Neuronal stem cell (in vitro differentiated cells): Measurements from ENCODE around the gene POMT2.

ENCODE experiments used
- DNase-seq: peaks from one replicate; pipeline ENCODE4 v3.0.0-alpha.2; 2013; ENCODE audit warnings: low spot score
- H2AFZ ChIP-seq: one replicate; pipeline ENCODE4 v1.6.1; 2013; ENCODE audit warnings: mild to moderate bottlenecking, low read length, inconsistent platforms
- H2AK5ac ChIP-seq: 2 replicates; pipeline ENCODE4 v1.6.1; 2013; ENCODE audit warnings: low read depth, mild to moderate bottlenecking, inconsistent platforms, low read length, moderate library complexity, mixed read lengths
- H2BK120ac ChIP-seq: 2 replicates; pipeline ENCODE4 v1.6.1; 2013; ENCODE audit warnings: low read depth, mild to moderate bottlenecking, inconsistent platforms, low read length, moderate library complexity, mixed read lengths
- H2BK12ac ChIP-seq: one replicate; pipeline ENCODE4 v1.6.1; 2013; ENCODE audit warnings: low read length, inconsistent platforms
- H2BK15ac ChIP-seq: 2 replicates; pipeline ENCODE4 v1.6.1; 2013; ENCODE audit warnings: mild to moderate bottlenecking, low read length, inconsistent platforms, mixed read lengths
- H2BK5ac ChIP-seq: one replicate; pipeline ENCODE4 v1.6.1; 2013; ENCODE audit warnings: inconsistent platforms, mild to moderate bottlenecking, low read length, moderate library complexity
- H3K14ac ChIP-seq: one replicate; pipeline ENCODE4 v1.6.1; 2013; ENCODE audit warnings: low read length, inconsistent platforms
- H3K18ac ChIP-seq: 2 replicates; pipeline ENCODE4 v1.6.1; 2013; ENCODE audit warnings: low read length, inconsistent platforms
- H3K23ac ChIP-seq: 2 replicates; pipeline ENCODE4 v1.6.1; 2013; ENCODE audit warnings: low read depth, mild to moderate bottlenecking, mixed read lengths, low read length, inconsistent platforms; ENCODE audit not compliant: poor library complexity
- H3K27ac ChIP-seq: replicated peaks from 3 replicates; pipeline ENCODE4 v1.5.1; 2013; ENCODE audit warnings: low read length, inconsistent platforms
- H3K27me3 ChIP-seq, 3 experiments: 2 replicates each; pipeline ENCODE4 v1.6.1; 2013; ENCODE audit warnings: low read length in 3 of 3, mild to moderate bottlenecking in 2 of 3, inconsistent platforms in 1 of 3, low read depth in 1 of 3, mixed read lengths in 1 of 3, moderate library complexity in 1 of 3; ENCODE audit not compliant: control insufficient read depth in 3 of 3, insufficient read depth in 3 of 3
- H3K36me3 ChIP-seq, 2 donors: replicated peaks in 1 of 2; 2 replicates each; pipeline ENCODE4 v1.6.1; 2013; ENCODE audit warnings: low read length in 2 of 2; ENCODE audit not compliant: control insufficient read depth in 2 of 2, insufficient read depth in 2 of 2
- H3K4ac ChIP-seq: 2 replicates; pipeline ENCODE4 v1.6.1; 2013; ENCODE audit warnings: inconsistent platforms, mild to moderate bottlenecking, low read length, moderate library complexity
- H3K4me1 ChIP-seq, 2 donors: 1 replicate in 1 of 2; 2 replicates in 1 of 2; pipeline ENCODE4 v1.6.1; 2013; ENCODE audit warnings: low read length in 2 of 2, low read depth in 1 of 2; ENCODE audit not compliant: control insufficient read depth in 2 of 2, insufficient read depth in 1 of 2
- H3K4me2 ChIP-seq: one replicate; pipeline ENCODE4 v1.6.1; 2013; ENCODE audit warnings: mild to moderate bottlenecking, low read length, inconsistent platforms; ENCODE audit not compliant: insufficient read depth, poor library complexity, severe bottlenecking
- H3K4me3 ChIP-seq, 2 donors: 2 replicates each; pipeline ENCODE4 v1.5.1; 2013; ENCODE audit warnings: low read length in 2 of 2, mild to moderate bottlenecking in 2 of 2, inconsistent platforms in 1 of 2, moderate library complexity in 1 of 2
- H3K79me1 ChIP-seq: one replicate; pipeline ENCODE4 v1.6.1; 2013; ENCODE audit warnings: low read depth, mild to moderate bottlenecking, inconsistent platforms, low read length, moderate library complexity
- H3K9ac ChIP-seq: one replicate; pipeline ENCODE4 v1.6.1; 2013; ENCODE audit warnings: mild to moderate bottlenecking, low read depth, low read length, inconsistent platforms; ENCODE audit not compliant: poor library complexity
- H3K9me3 ChIP-seq, 2 donors: replicated peaks in 1 of 2; 2 replicates each; pipeline versions ENCODE3 to v1.6.1; 2013; ENCODE audit warnings: low read length in 2 of 2, mild to moderate bottlenecking in 2 of 2, inconsistent platforms in 1 of 2, low read depth in 1 of 2, mixed read lengths in 1 of 2, moderate library complexity in 1 of 2; ENCODE audit not compliant: control insufficient read depth in 2 of 2, insufficient read depth in 1 of 2
- H4K8ac ChIP-seq: one replicate; pipeline ENCODE4 v1.6.1; 2013; ENCODE audit warnings: low read depth, mild to moderate bottlenecking, inconsistent platforms, low read length, moderate library complexity
- H4K91ac ChIP-seq: one replicate; pipeline ENCODE4 v1.6.1; 2013; ENCODE audit warnings: low read length, low read depth, mild to moderate bottlenecking, inconsistent platforms; ENCODE audit not compliant: poor library complexity
- WGBS, 2 donors: extraction: QIAGEN DNeasy Blood & Tissue Kit; methylation state at CpG; one replicate each; pipeline ENCODE4 v1.1.7; 2013; ENCODE audit warnings: missing lambda C conversion rate in 2 of 2, mixed read lengths in 1 of 2; ENCODE audit not compliant: insufficient read length in 2 of 2, insufficient replicate concordance in 1 of 2; ENCODE audit errors: extremely low coverage in 2 of 2; 5-methylcytosine and 5-hydroxymethylcytosine counted together

POMT2 gene

DNA sequence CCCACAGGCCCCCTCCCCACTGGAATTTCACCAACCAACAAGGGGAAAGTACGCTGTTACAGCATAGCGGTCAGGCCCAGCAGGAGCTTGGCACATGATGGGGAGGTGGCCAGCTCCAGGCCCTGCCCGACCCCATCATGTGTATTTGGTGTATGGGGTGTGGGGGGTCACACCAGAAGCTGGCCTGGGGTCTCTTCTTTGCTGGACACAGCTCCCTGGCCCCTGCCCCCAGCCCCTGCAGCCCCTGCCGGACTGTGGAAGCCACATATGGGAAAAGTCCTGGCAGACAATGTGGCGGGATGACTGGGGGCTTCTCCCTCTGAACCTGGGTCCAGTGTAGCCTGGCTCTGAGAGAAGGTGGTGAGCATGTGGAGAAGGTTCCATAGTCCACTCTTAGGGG lies 62.1 kb downstream of the POMT2 start:
- H3K9ac ChIP-seq: no peak overlapping the region
- H3K27ac ChIP-seq: no peak overlapping the region
- H4K91ac ChIP-seq: no peak overlapping the region
- H3K4ac ChIP-seq: no peak overlapping the region
- H3K18ac ChIP-seq: no peak overlapping the region
- no peaks in the 10 kb centered on the region for H3K4me1 ChIP-seq
- no peak overlapping the region for H3K23ac ChIP-seq
- H3K9me3 ChIP-seq: no peaks in the 10 kb centered on the region
- H2AK5ac ChIP-seq: no peak overlapping the region
- no peak overlapping the region for H2BK15ac ChIP-seq
- peak overlapping the region; percentile 26 for H2BK5ac ChIP-seq
- H2BK120ac ChIP-seq: no peak overlapping the region
- DNase-seq: no peak
- H4K8ac ChIP-seq: no peak overlapping the region
- WGBS, 2 donors: no CpG with 5 or more reads among the region's 5 CpGs
- no peak overlapping the region for H2BK12ac ChIP-seq
- H3K27me3 ChIP-seq: peaks cover 0 to 45% (median 0%) of the 10 kb centered on the region in 3 experiments
- H3K4me2 ChIP-seq: no peak overlapping the region
- no peak overlapping the region for H2AFZ ChIP-seq
- H3K14ac ChIP-seq: no peak overlapping the region
- peaks cover 2% of the 10 kb centered on the region for H3K79me1 ChIP-seq
- no peaks in the 10 kb centered on the region for H3K36me3 ChIP-seq
- H3K4me3 ChIP-seq: no peak overlapping the region

DNA sequence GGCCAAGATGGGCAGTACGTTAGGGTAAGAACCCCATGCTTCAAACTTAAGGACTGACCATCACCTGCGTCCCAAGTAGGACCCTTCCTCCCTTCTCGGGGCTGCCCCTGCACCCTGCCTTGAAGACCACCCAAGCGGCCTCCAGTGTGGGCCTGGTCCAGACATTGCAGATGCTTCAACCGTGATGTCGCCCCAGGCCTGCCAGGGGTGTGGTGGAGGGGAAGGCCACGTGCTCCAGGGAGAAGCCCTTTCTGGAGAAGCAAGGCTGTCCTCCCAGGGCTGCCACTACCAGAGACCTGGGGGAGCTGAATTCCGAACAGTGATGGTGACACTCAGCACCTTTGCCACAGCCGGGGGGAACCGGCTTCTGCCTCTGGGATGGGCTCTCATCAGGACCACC lies 63.0 kb downstream of the POMT2 start:
- H2BK120ac ChIP-seq: no peak overlapping the region
- H3K36me3 ChIP-seq: no peaks in the 10 kb centered on the region
- H3K4me3 ChIP-seq: no peak overlapping the region
- no CpG with 5 or more reads among the region's 10 CpGs for WGBS, 2 donors
- peaks cover 0 to 37% (median 0%) of the 10 kb centered on the region in 3 experiments for H3K27me3 ChIP-seq
- peak overlapping the region; percentile 49 for H2AK5ac ChIP-seq
- H2BK15ac ChIP-seq: no peak overlapping the region
- DNase-seq: no peak
- no peak overlapping the region for H2BK12ac ChIP-seq
- no peak overlapping the region for H3K14ac ChIP-seq
- H3K79me1 ChIP-seq: peaks cover 2% of the 10 kb centered on the region
- no peak overlapping the region for H2BK5ac ChIP-seq
- no peaks in the 10 kb centered on the region for H3K4me1 ChIP-seq
- H3K4ac ChIP-seq: no peak overlapping the region
- no peak overlapping the region for H3K4me2 ChIP-seq
- H3K27ac ChIP-seq: no peak overlapping the region
- no peak overlapping the region for H3K9ac ChIP-seq
- H3K23ac ChIP-seq: no peak overlapping the region
- H3K18ac ChIP-seq: no peak overlapping the region
- no peaks in the 10 kb centered on the region for H3K9me3 ChIP-seq
- no peak overlapping the region for H4K8ac ChIP-seq
- H2AFZ ChIP-seq: no peak overlapping the region
- no peak overlapping the region for H4K91ac ChIP-seq

DNA sequence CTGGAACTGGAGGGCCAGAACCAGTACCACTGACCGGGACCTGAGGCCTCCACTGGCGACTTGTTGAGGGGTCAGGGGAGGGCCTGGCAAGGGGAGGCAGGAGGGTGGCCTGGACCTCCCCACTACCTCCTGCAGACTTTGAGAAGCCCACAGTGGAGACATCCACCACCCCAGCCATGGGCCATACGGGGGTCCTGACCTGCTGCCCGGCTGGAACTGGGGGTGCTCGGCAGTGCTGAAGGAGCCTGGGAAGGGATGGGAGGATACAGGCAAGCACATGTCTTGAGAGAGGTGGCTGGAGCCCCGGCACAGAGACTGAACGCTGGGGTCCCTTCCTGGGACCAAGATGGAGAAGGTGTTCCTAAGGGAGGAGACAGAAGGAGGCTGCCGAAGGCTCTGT lies 64.0 kb downstream of the POMT2 start:
- Histone ChIP-seq H3K4me3 (no peak overlapping the region), H3K27ac (no peak overlapping the region), H2BK15ac (no peak overlapping the region), H3K36me3 (no peaks in the 10 kb centered on the region), H3K9ac (no peak overlapping the region), H3K79me1 (peaks cover 2% of the 10 kb centered on the region), H2AK5ac (peak overlapping the region; percentile 51), H3K23ac (no peak overlapping the region), H2BK120ac (no peak overlapping the region), H4K91ac (no peak overlapping the region), H3K14ac (peak overlapping the region; percentile 47), H2AFZ (no peak overlapping the region), H3K27me3 (peaks cover 0 to 40% (median 0%) of the 10 kb centered on the region in 3 experiments), H3K9me3 (no peaks in the 10 kb centered on the region), H2BK12ac (no peak overlapping the region), H3K4me1 (no peaks in the 10 kb centered on the region), H4K8ac (no peak overlapping the region), H3K4ac (no peak overlapping the region), H3K18ac (peak overlapping the region; percentile 39), H2BK5ac (no peak overlapping the region), H3K4me2 (no peak overlapping the region)
- no CpG with 5 or more reads among the region's 8 CpGs for WGBS, 2 donors
- no peak for DNase-seq

DNA sequence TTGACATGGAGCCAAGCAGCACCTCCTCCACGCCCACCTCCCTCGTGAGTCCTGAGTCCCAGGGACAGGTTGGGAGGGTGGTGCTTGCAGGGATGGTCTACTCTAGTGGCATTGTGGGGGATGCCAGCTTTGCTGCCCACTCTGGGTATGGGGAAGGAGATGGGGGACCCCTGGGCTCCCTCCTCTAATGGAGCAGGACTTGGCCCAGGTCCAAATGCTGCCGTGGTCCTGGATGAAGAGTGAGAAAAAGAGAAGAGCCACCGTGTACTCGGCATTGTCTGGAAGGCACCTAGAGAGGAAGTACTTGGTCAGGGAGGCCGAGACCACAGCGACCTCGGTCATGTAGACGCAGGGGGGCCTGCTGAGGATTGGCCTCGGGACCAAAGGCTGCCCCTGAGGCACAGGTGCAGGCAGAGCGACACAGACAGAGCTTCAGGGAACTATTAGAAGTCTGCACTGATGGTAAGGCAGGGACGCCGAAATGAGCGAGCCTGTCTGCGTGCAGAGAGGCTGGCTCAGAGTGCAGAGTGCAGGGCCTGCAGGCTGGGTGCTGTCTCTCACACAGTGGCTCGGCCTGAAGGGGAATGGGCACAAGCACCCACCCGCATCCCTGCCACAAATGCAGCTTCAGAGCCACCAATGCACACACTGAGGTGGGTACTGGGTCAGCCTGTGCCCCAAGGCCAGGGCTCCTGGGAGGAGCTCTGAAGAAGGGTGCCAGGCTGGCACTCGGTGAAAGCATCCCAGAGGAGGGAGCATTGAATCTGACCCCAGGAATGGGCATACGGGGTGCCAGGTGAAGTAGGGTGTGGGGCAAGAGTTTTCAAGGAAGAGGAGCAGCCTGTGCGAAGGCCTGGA lies 67.1 kb downstream of the POMT2 start:
- Histone ChIP-seq H2AK5ac (no peak overlapping the region), H2BK12ac (no peak overlapping the region), H3K4me1 (no peaks in the 10 kb centered on the region), H3K4me2 (no peak overlapping the region), H3K18ac (peak overlapping the region; percentile 44), H4K8ac (no peak overlapping the region), H2BK120ac (no peak overlapping the region), H2AFZ (no peak overlapping the region), H3K27ac (no peak overlapping the region), H3K23ac (peak overlapping the region; percentile 43), H3K79me1 (no peaks in the 10 kb centered on the region), H3K4ac (no peak overlapping the region), H4K91ac (no peak overlapping the region), H3K9me3 (no peaks in the 10 kb centered on the region), H2BK15ac (no peak overlapping the region), H3K27me3 (peaks cover 0 to 24% (median 0%) of the 10 kb centered on the region in 3 experiments), H2BK5ac (no peak overlapping the region), H3K4me3 (no peak overlapping the region), H3K36me3 (no peaks in the 10 kb centered on the region), H3K9ac (peak overlapping the region; percentile 17), H3K14ac (peak overlapping the region; percentile 63)
- DNase-seq: no peak
- WGBS, 2 donors: no CpG with 5 or more reads among the region's 20 CpGs
